ENCODE measurements around the gene PDE6G. TPM values are rescaled to one million over a fixed set of nuclear protein-coding genes. Genes with fewer than 3 reads are reported as not detected.

The PDE6G gene
- total and polyA plus RNA-seq, 2 donors (not counting 3 experiments of a cell fraction or from before 2014, with no cell fraction given) = 1.8 to 3.7 TPM

DNA sequence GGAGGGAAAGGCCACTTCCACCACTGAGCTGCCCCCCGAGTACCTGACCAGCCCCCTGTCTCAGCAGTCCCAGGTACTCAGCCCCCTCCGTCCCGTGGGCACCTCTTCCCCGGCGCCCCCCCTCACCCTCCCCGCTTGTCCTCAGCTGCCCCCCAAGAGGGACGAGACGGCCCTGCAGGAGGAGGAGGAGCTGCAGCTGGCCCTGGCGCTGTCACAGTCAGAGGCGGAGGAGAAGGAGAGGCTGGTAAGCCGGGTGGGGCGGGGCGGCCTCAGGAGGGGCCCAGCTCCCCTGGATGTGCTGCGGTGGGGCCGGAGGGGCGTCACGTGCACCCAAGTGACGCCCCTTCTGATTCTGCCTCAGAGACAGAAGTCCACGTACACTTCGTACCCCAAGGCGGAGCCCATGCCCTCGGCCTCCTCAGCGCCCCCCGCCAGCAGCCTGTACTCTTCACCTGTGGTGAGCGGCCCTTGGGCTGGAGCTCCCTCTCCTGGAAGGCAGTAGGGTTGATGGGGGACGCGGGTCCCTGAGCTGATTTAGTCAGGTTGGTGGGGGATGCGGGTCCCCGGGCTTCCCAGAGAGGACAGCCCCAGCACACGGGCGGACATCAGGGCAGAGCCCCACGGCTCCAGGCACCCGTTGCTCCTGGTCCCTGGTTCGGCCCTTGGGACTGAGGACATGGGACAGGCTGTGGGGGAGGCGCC is 37.3 kb upstream of the PDE6G start:
- no peak for FAIRE-seq
- no TSS peak for BruUV-seq (replicated peaks)
- no peaks in the 10 kb centered on the region for H3K27me3 ChIP-seq (ENCODE audit: control insufficient read depth in 2 of 2, insufficient read depth in 2 of 2, low read length in 2 of 2)
- H3K27ac ChIP-seq (ENCODE audit: insufficient read depth, low read depth, low read length) = no peak overlapping the region
- DNase-seq (ENCODE audit: low read depth, low spot score) = no peak
- no peak overlapping the region for H3K4me2 ChIP-seq (ENCODE audit: insufficient read depth, low read length)
- H3K79me2 ChIP-seq (ENCODE audit: control insufficient read depth, insufficient read depth, low read length) = peaks cover 45% of the 10 kb centered on the region
- dilution Hi-C loops (cut with MboI; ENCODE audit: extremely low pct_ligation_motif_present, low sequenced_read_pairs) = no loop called here
- H3K4me3 ChIP-seq (replicated peaks in 1 of 3; ENCODE audit: insufficient read depth in 1 of 3, low read depth in 1 of 3, low read length in 3 of 3) = no peak overlapping the region
- H3K9me1 ChIP-seq (replicated peaks; ENCODE audit: control insufficient read depth, extremely low read depth, insufficient read depth, low read length) = no peaks in the 10 kb centered on the region
- H3K4me1 ChIP-seq (ENCODE audit: control insufficient read depth, extremely low read depth, insufficient read depth, low read length) = no peaks in the 10 kb centered on the region
- H3K36me3 ChIP-seq (ENCODE audit: control insufficient read depth in 2 of 2, extremely low read depth in 1 of 2, insufficient read depth in 2 of 2, low read length in 2 of 2) = peaks cover 21 to 89% of the 10 kb centered on the region in 2 experiments
- no peak overlapping the region for H3K9ac ChIP-seq (replicated peaks; ENCODE audit: extremely low read depth, insufficient read depth, low read length)
- CTCF ChIA-PET = interaction anchor here (1.0 kb wide), 1 partner anchor 8 kb away, joined by 3 read pairs; no protein-coding TSS in a partner anchor
- intact Hi-C loops (cut with micrococcal nuclease) = no loop called here
- H2AFZ ChIP-seq (ENCODE audit: low read depth, low read length) = no peak overlapping the region
- H3K9me3 ChIP-seq (replicated peaks; ENCODE audit: control insufficient read depth, insufficient read depth, low read length) = no peaks in the 10 kb centered on the region
- no peak for TF ChIP-seq JUN (IDR thresholded peaks at IDR 0.05; ENCODE audit: borderline replicate concordance, insufficient read depth, insufficient read length, low read depth)
- no peak for TF ChIP-seq FOS (IDR thresholded peaks at IDR 0.05; ENCODE audit: borderline replicate concordance, insufficient read depth, low read length)
- TF ChIP-seq, protein P1, sequence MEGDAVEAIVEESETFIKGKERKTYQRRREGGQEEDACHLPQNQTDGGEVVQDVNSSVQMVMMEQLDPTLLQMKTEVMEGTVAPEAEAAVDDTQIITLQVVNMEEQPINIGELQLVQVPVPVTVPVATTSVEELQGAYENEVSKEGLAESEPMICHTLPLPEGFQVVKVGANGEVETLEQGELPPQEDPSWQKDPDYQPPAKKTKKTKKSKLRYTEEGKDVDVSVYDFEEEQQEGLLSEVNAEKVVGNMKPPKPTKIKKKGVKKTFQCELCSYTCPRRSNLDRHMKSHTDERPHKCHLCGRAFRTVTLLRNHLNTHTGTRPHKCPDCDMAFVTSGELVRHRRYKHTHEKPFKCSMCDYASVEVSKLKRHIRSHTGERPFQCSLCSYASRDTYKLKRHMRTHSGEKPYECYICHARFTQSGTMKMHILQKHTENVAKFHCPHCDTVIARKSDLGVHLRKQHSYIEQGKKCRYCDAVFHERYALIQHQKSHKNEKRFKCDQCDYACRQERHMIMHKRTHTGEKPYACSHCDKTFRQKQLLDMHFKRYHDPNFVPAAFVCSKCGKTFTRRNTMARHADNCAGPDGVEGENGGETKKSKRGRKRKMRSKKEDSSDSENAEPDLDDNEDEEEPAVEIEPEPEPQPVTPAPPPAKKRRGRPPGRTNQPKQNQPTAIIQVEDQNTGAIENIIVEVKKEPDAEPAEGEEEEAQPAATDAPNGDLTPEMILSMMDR (IDR thresholded peaks at IDR 0.05; ENCODE audit: extremely low read depth in 1 of 2, insufficient read depth in 1 of 2, low read depth in 1 of 2, low read length in 2 of 2) = no peak
- TF ChIP-seq POLR2A (IDR thresholded peaks at IDR 0.05; ENCODE audit: low read depth, low read length) = no peak
- TF ChIP-seq GATA2 (IDR thresholded peaks at IDR 0.05; ENCODE audit: insufficient read depth, insufficient read length, low read depth, low read length) = no peak
- TF ChIP-seq, protein P2, sequence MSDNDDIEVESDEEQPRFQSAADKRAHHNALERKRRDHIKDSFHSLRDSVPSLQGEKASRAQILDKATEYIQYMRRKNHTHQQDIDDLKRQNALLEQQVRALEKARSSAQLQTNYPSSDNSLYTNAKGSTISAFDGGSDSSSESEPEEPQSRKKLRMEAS (IDR thresholded peaks at IDR 0.05; ENCODE audit: insufficient read depth, insufficient read length) = no peak
- TF ChIP-seq POLR2AphosphoS5 (IDR thresholded peaks at IDR 0.05; ENCODE audit: insufficient read depth, low read depth, low read length) = no peak
- no peak for TF ChIP-seq MYC (IDR thresholded peaks at IDR 0.05; ENCODE audit: low read depth, low read length)
- TF ChIP-seq EZH2 (IDR thresholded peaks at IDR 0.05; ENCODE audit: borderline replicate concordance, low read depth, low read length, severe bottlenecking) = no peak
- no peaks in the 10 kb centered on the region for H4K20me1 ChIP-seq (replicated peaks; ENCODE audit: control insufficient read depth, extremely low read depth, insufficient read depth, low read length)
- POLR2A ChIA-PET = interaction anchor here (0.6 to 1.5 kb wide), 2 partner anchors 10 to 25 kb away, joined by 3 to 4 read pairs; partner anchors contain the start of genes ARL16 and HGS

All from endothelial cell of umbilical vein (primary cell).